Measurements from ENCODE around the gene TMEM242.

DNA sequence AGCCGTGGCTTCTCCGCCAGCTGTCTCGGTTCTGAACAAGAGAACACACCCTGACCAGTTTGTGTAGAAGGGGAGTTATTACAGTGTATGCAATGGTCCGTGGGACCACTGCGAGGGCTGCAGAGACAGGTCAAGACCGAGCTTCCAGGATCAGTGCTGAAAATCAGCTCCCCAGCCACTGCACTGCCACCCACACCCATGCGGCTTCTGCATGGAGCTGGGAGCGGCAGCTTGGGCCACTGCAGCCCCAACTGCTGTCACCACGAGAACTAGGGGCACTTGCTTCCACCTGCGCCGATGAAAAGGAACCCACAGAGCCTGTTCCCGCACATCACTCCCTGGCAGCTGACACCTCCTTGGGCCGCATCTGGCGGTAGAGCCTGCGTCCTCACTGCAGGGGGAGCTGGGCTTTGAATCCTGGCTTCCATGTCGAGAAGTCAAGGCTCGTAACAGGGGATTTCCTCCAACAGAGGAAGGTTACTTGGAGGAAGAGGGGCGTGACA, 56.2 kb downstream of the TMEM242 start:
- TF ChIP-seq, protein P1, sequence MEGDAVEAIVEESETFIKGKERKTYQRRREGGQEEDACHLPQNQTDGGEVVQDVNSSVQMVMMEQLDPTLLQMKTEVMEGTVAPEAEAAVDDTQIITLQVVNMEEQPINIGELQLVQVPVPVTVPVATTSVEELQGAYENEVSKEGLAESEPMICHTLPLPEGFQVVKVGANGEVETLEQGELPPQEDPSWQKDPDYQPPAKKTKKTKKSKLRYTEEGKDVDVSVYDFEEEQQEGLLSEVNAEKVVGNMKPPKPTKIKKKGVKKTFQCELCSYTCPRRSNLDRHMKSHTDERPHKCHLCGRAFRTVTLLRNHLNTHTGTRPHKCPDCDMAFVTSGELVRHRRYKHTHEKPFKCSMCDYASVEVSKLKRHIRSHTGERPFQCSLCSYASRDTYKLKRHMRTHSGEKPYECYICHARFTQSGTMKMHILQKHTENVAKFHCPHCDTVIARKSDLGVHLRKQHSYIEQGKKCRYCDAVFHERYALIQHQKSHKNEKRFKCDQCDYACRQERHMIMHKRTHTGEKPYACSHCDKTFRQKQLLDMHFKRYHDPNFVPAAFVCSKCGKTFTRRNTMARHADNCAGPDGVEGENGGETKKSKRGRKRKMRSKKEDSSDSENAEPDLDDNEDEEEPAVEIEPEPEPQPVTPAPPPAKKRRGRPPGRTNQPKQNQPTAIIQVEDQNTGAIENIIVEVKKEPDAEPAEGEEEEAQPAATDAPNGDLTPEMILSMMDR (conservative IDR thresholded peaks at IDR 0.05; ENCODE audit: low read length): no peak
- no peak for TF ChIP-seq EZH2phosphoT487 (IDR thresholded peaks at IDR 0.05; ENCODE audit: borderline replicate concordance)

All from Loucy (cell line).